K562 (cell line): Measurements from ENCODE around the gene UCP3. TPM values are rescaled to one million over a fixed set of nuclear protein-coding genes. Genes with fewer than 3 reads are reported as not detected.

Experiments
- BDP1 ChIP-seq: IDR thresholded peaks from 3 replicates; pipeline ENCODE4 v1.6.1; 2011; ENCODE audit not compliant: insufficient read length, insufficient read depth
- FOXK1 ChIP-seq: sonication (generic); formaldehyde crosslinking; IDR thresholded peaks from 2 replicates; pipeline ENCODE4 v1.8.0; 2022; ENCODE audit warnings: missing genetic modification reagents, mild to moderate bottlenecking, borderline replicate concordance
- GABPA ChIP-seq: fragments of 200-800 bp; sonication (Bioruptor generic); conservative IDR thresholded peaks from 2 replicates; pipeline ENCODE4 v1.6.1; 2016; ENCODE audit warnings: low read depth, missing genetic modification characterization, missing compliant biosample characterization
- HNRNPLL ChIP-seq: fragments of 200-400 bp; formaldehyde crosslinking; IDR thresholded peaks from 2 replicates; pipeline ENCODE4 v1.6.1; 2017; ENCODE audit warnings: low read length, low read depth, mild to moderate bottlenecking; ENCODE audit not compliant: poor library complexity, severe bottlenecking
- JUN ChIP-seq, 2 experiments: sonication (generic) in 1 of 2; formaldehyde crosslinking in 1 of 2; IDR thresholded peaks; 2 replicates each; pipeline versions ENCODE4 v1.6.1 to v1.8.0; 2012 to 2022; ENCODE audit warnings: borderline replicate concordance in 2 of 2, mild to moderate bottlenecking in 2 of 2, improper control_type of control experiment in 1 of 2, low read depth in 1 of 2, low read length in 1 of 2, missing genetic modification reagents in 1 of 2
- MNT ChIP-seq, 2 experiments: fragments of 450-650 bp; conservative IDR thresholded peaks; 2 replicates each; pipeline ENCODE4 v1.6.1; 2017; ENCODE audit warnings: mild to moderate bottlenecking in 2 of 2, moderate library complexity in 2 of 2
- MXD1 ChIP-seq: fragments of 250-450 bp; sonication (Bioruptor Pico); IDR thresholded peaks from 2 replicates; pipeline ENCODE4 v1.8.0; 2021; ENCODE audit warnings: borderline replicate concordance, mild to moderate bottlenecking, moderate library complexity; ENCODE audit not compliant: poor library complexity, severe bottlenecking
- RBM14 ChIP-seq: fragments of 200-400 bp; formaldehyde crosslinking; IDR thresholded peaks from 2 replicates; pipeline ENCODE4 v1.6.1; 2018; ENCODE audit warnings: low read depth, mild to moderate bottlenecking, low read length, moderate library complexity, borderline replicate concordance; ENCODE audit not compliant: insufficient read depth
- SFPQ ChIP-seq: fragments of 200-400 bp; formaldehyde crosslinking; IDR thresholded peaks from 2 replicates; pipeline ENCODE4 v1.6.1; 2017; ENCODE audit warnings: mild to moderate bottlenecking, low read depth, low read length, moderate library complexity
- SOX6 ChIP-seq: fragments of 450-650 bp; IDR thresholded peaks from 2 replicates; pipeline ENCODE4 v1.6.1; 2014; ENCODE audit warnings: mild to moderate bottlenecking
- TBP ChIP-seq: optimal IDR thresholded peaks from 2 replicates; pipeline ENCODE3; 2011; ENCODE audit warnings: low read depth, low read length, improper control_type of control experiment
- THRA ChIP-seq: fragments of 450-650 bp; IDR thresholded peaks from 2 replicates; pipeline ENCODE4 v1.6.1; 2017; ENCODE audit warnings: mild to moderate bottlenecking, moderate library complexity
- ZC3H11A ChIP-seq: IDR thresholded peaks from 2 replicates; pipeline ENCODE4 v1.6.1; 2012; ENCODE audit warnings: low read depth, low read length, improper control_type of control experiment
- ZNF224 ChIP-seq: sonication (generic); formaldehyde crosslinking; IDR thresholded peaks from 2 replicates; pipeline ENCODE4 v1.8.0; 2022; ENCODE audit warnings: mild to moderate bottlenecking, missing genetic modification reagents
- ZNF507 ChIP-seq: conservative IDR thresholded peaks from 2 replicates; pipeline ENCODE4 v1.6.1; 2017; ENCODE audit warnings: missing genetic modification characterization, missing compliant biosample characterization
- ZNF512 ChIP-seq: IDR thresholded peaks from 2 replicates; pipeline ENCODE4 v1.6.1; 2016; ENCODE audit warnings: missing genetic modification characterization, missing compliant biosample characterization
- polyA plus RNA-seq, 8 experiments: library from polyadenylated mRNA; depleted of rRNA in 4 of 8; stranded (reverse) in 5 of 8; unstranded in 3 of 8; fragments of >200 nt; fragmentation: Nextera tagmentation in 2 of 8; fragmentation: Illumina TruSeq in 1 of 8; extraction: Ambion mirVana in 2 of 8; extraction: Trizol in 1 of 8; gene quantifications; 2 replicates each; pipeline versions ENCODE4 v1.2.1 to v1.2.3, GENCODE V29; 2011 to 2014; ENCODE audit warnings: inconsistent platforms in 1 of 8, missing spikeins in 1 of 8
- total RNA-seq, 7 experiments: library from RNA; depleted of rRNA in 6 of 7; stranded (reverse); fragments of >200 nt in 6 of 7; fragmentation: Illumina TruSeq in 2 of 7; extraction: Trizol in 2 of 7; gene quantifications; 2 replicates each; pipeline versions ENCODE4 v1.2.1 to v1.2.3, GENCODE V29; 2011 to 2021; ENCODE audit warnings: low replicate concordance in 1 of 7

The UCP3 gene
- total and polyA plus RNA-seq, 9 of the 15 experiments (the other 6 are each of a cell fraction or from before 2014, with no cell fraction given), result 0.05 to 0.65 (median 0.25) TPM; not detected in 2

- TF ChIP-seq SOX6, result no peak
- TF ChIP-seq THRA, result no peak
- no peak for TF ChIP-seq ZC3H11A
- TF ChIP-seq MXD1 (CRISPR knock-in tag), result no peak
- TF ChIP-seq ZNF512, result no peak
- no peak for TF ChIP-seq SFPQ
- TF ChIP-seq MNT (conservative IDR thresholded peaks at IDR 0.05), result no peak
- TF ChIP-seq BDP1, result no peak
- no peak for TF ChIP-seq FOXK1 (CRISPR knock-in tag)
- TF ChIP-seq GABPA (tag), result no peak
- TF ChIP-seq RBM14, result no peak
- TF ChIP-seq JUN (IDR thresholded peaks at IDR 0.05; ENCODE audit: borderline replicate concordance, low read depth, low read length), result no peak
- TF ChIP-seq JUN (CRISPR knock-in tag; IDR thresholded peaks at IDR 0.05; ENCODE audit: borderline replicate concordance), result no peak
- TF ChIP-seq HNRNPLL, result no peak
- no peak for TF ChIP-seq ZNF507 (tag)
- TF ChIP-seq ZNF224 (CRISPR knock-in tag), result no peak
- no peak for TF ChIP-seq TBP
Measured at GRCh38 chr11:74010306-74011300, 1.7 kb upstream of the UCP3 start (continued).
